Muscle layer of colon (tissue), 2 donors: ENCODE results near the gene MYH11.

Experiments used
- H3K27ac ChIP-seq: one replicate; pipeline ENCODE4 v1.7.0; 2013; ENCODE audit warnings: low read depth, mild to moderate bottlenecking, low read length, moderate library complexity
- H3K27me3 ChIP-seq, 2 donors: one replicate each; pipeline ENCODE4 v1.7.0; 2013; ENCODE audit warnings: low read length in 2 of 2, mild to moderate bottlenecking in 2 of 2; ENCODE audit not compliant: insufficient read depth in 2 of 2, control insufficient read depth in 1 of 2
- H3K36me3 ChIP-seq: one replicate; pipeline ENCODE4 v1.7.0; 2013; ENCODE audit warnings: mild to moderate bottlenecking, low read length; ENCODE audit not compliant: insufficient read depth
- H3K4me1 ChIP-seq: one replicate; pipeline ENCODE4 v1.7.0; 2013; ENCODE audit warnings: mild to moderate bottlenecking, low read length; ENCODE audit not compliant: insufficient read depth
- H3K4me3 ChIP-seq, 2 donors: one replicate each; pipeline ENCODE4 v1.7.0; 2013; ENCODE audit warnings: low read length in 2 of 2, low read depth in 1 of 2, mild to moderate bottlenecking in 1 of 2, moderate library complexity in 1 of 2
- H3K9ac ChIP-seq: one replicate; pipeline ENCODE4 v1.7.0; 2013; ENCODE audit warnings: low read length
- H3K9me3 ChIP-seq: one replicate; pipeline ENCODE4 v1.7.0; 2013; ENCODE audit warnings: mild to moderate bottlenecking, low read length
- donor health status: abdominal sarcoma.
- donor health status: Adenocarcinoma of cecum.

The MYH11 gene

DNA sequence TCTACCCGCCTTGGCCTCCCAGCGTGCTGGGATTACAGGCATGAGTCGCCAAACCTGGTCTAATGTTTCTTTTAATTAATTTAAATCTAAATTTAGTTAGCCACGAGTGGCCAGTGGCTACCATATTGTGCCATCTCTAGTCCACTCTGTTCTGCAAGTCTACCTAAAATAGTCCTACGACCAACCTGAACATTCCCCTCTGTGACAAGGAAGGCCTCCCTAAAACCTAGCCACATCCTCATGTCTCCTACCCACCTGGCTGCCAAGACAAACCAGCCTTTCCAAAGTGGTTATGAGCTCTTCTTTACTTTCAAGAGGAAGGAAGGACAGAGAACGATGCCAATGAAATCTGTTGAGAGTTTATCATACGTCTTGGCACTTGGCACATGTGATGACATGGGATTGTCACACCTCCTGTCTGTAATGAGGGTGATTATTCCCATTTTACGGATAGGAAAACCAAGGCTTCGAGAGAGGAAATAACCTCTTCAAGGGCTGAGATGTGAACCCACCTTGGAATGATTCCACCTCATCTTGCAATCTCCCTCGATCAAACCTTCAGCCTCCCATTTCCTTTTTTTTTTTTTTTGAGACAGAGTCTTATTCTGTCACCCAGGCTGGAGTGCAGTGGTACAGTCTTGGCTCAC lies 19.7 kb downstream of the MYH11 start:
- peaks cover 60% of the 10 kb centered on the region for H3K4me1 ChIP-seq
- H3K9me3 ChIP-seq: no peaks in the 10 kb centered on the region
- peak overlapping the region; percentile 90 for H3K27ac ChIP-seq
- peak overlapping the region in 1 of 2 donors; percentile 24 for H3K4me3 ChIP-seq
- peak overlapping the region; percentile 32 for H3K9ac ChIP-seq
- H3K27me3 ChIP-seq: no peaks in the 10 kb centered on the region
- peaks cover 61% of the 10 kb centered on the region for H3K36me3 ChIP-seq

DNA sequence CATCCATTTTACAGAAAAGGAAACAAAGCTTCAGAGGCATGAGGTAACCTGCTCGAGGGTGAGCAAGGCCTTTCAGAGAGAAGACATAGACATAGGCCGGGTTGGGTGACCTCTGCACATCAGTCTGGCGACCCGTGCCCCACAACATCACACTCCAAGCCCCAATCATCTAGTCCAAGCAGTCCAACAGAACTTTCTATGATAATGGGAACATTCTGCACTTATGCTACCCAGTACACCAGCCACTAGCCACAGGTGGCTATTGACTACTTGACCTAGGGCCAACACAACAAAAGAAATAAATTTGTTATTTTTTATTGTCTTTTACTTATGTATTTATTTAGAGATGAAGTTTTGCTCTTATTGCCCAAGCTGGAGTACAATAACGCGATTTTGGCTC lies 20.8 kb downstream of the MYH11 start:
- H3K4me3 ChIP-seq: no peak overlapping the region
- H3K9me3 ChIP-seq: no peaks in the 10 kb centered on the region
- peaks cover 64% of the 10 kb centered on the region for H3K4me1 ChIP-seq
- H3K27me3 ChIP-seq: no peaks in the 10 kb centered on the region
- H3K36me3 ChIP-seq: peaks cover 65% of the 10 kb centered on the region
- H3K27ac ChIP-seq: peak overlapping the region; percentile 85
- no peak overlapping the region for H3K9ac ChIP-seq

DNA sequence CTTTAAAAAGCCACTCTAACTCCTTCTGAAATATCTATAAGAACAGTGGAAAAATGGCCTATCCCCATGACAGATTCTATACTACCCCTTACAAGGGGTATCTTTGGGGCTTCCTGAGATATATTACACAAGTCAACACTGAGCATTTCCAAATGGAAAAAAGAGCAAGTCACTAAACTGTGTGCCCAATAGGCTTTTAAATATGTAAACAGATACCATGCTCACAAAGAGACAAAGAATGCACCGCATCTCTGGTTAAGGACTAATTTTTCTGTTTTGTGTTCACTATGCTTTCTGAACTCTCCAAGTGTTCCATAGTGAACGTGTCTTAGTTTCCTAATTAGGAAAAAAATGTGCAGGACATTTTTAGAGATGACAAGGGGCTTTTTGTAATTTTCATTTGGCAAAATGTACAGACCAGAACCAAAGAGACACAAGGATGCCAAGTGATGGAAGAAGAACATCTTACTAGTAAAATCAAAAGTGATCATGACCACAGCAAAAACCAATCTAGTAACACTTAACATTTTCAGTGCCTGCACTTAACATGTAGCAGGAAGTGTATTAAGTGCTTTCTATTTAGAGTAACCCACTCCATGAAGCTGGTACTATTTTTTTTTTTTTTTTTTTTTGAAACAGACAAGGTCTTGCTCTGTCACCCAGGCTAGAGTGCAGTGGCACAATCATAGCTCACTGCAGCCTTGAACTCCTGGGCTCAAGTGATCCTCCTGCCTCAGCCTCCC lies 21.5 kb downstream of the MYH11 start:
- H3K27me3 ChIP-seq: no peaks in the 10 kb centered on the region
- no peaks in the 10 kb centered on the region for H3K9me3 ChIP-seq
- peaks cover 68% of the 10 kb centered on the region for H3K36me3 ChIP-seq
- peaks cover 70% of the 10 kb centered on the region for H3K4me1 ChIP-seq
- peak overlapping the region; percentile 85 for H3K27ac ChIP-seq
- peak overlapping the region; percentile 1 for H3K9ac ChIP-seq
- H3K4me3 ChIP-seq: peak overlapping the region in 1 of 2 donors; percentile 32

DNA sequence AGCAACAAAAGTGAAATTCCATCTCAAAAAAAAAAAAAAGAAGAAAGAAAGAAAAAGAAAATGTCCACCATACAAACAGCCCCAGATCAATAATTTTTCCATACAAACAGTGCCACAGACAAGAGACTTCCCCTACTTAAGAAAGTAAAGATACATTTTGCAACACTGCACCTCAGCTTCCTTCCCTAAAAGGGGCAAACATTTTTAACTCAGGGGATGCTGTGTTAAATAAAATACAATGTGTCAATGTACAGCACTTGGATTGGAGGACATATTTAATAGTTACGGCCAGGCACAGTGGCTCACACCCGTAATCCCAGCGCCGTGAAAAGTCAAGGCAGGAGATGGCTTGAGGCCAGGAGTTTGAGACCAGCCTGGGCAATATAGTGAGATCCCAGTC lies 22.3 kb downstream of the MYH11 start:
- Histone ChIP-seq H3K36me3 (peaks cover 67% of the 10 kb centered on the region), H3K9ac (peak overlapping the region; percentile 1), H3K27me3 (no peaks in the 10 kb centered on the region), H3K9me3 (no peaks in the 10 kb centered on the region), H3K27ac (peak overlapping the region; percentile 71), H3K4me3 (peak overlapping the region in 1 of 2 donors; percentile 32), H3K4me1 (peaks cover 72% of the 10 kb centered on the region)

DNA sequence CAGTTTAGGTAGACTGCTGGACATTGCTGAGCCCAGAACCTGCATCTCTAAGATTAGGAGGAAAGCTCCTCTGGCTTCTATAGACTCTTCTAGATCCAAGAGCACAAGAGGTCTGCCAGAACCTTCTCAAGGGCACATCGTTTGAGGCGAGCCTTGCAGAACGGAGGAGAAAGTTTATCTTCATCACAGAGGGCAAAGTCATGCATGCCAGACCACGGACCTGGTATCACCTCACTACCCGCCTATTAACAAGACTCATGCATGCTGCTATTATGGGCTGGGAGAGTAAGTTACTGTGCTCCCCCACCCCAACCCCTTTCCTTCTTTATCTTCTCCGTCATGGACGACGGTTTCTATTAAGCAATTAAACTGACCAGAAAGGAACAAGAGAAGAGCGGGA lies 23.3 kb downstream of the MYH11 start:
- Histone ChIP-seq H3K27me3 (no peaks in the 10 kb centered on the region), H3K4me3 (peak overlapping the region in 1 of 2 donors; percentile 41), H3K27ac (peak overlapping the region; percentile 71), H3K9ac (no peak overlapping the region), H3K9me3 (no peaks in the 10 kb centered on the region), H3K36me3 (peaks cover 75% of the 10 kb centered on the region), H3K4me1 (peaks cover 79% of the 10 kb centered on the region)

DNA sequence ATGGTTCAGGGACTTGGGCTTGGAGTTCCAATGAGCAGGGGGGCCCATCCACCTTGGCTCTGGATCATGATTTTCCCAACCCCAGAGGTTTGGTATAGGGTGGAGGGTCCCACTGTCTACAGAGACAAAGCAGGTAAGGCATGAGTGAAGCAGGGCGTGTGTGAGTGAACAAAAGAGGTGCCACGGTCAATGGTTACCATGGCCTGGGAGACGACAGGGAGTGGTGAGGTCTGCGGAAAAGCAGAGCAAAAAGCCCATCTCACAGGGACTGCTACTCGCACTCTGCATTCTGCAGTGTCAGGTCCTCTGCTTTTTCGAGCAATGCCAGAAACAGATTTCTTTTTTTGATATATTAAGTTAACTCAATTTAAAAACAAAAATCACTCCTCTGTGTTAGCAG lies 24.6 kb downstream of the MYH11 start:
- no peak overlapping the region for H3K4me3 ChIP-seq
- peak overlapping the region; percentile 37 for H3K9ac ChIP-seq
- peak overlapping the region; percentile 86 for H3K27ac ChIP-seq
- peaks cover 78% of the 10 kb centered on the region for H3K4me1 ChIP-seq
- H3K9me3 ChIP-seq: no peaks in the 10 kb centered on the region
- H3K27me3 ChIP-seq: no peaks in the 10 kb centered on the region
- peaks cover 76% of the 10 kb centered on the region for H3K36me3 ChIP-seq

DNA sequence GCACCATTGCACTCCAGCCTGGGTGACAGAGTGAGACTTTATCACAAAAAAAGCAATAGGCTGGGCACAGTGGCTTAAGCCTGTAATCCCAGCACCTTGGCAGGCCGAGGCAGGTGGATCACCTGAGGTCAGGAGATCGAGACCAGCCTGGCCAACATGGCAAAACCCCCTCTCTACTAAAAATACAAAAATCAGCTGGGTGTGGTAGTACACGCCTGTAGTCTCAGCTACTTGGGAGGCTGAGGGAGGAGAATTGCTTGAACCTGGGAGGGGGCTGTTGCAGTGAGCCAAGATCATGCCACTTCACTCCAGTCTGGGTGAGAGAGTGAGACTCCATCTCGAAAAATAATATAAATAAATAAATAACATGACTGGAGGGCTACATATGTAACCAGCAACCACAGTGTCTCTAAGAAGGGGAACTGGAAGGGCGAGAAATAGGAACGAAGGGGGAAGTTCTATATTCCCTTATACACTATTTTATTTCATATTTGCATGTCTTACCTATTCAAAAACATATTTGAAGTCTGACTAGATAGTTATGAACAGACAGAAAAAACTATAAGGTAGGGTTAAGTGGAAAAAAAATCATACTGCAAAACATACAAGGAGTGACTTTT lies 25.9 kb downstream of the MYH11 start:
- peaks cover 74% of the 10 kb centered on the region for H3K36me3 ChIP-seq
- H3K27me3 ChIP-seq: no peaks in the 10 kb centered on the region
- no peaks in the 10 kb centered on the region for H3K9me3 ChIP-seq
- H3K9ac ChIP-seq: peak overlapping the region; percentile 46
- H3K4me1 ChIP-seq: peaks cover 85% of the 10 kb centered on the region
- peak overlapping the region in 1 of 2 donors; percentile 22 for H3K4me3 ChIP-seq
- H3K27ac ChIP-seq: peak overlapping the region; percentile 86

DNA sequence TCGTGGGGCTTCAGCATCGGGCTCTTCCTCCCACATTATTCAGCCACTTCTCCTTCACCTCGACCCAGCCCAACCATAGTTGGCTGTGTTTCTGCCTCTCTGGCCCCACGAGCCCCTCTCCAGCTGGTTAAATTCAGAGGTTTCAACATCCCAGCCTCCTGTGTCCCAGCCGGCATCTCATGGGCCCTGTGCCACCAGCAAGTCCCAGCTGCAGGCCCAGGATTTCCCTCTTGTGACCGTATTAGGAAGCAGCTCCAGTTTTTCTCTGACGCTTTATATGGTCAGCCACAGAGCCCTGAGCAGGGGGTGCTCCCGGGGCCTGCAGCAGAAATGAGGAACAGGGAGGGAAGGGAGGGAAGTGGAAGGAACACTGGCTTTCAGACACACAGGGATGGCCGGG lies 27.4 kb downstream of the MYH11 start:
- Histone ChIP-seq H3K4me3 (peak overlapping the region in 1 of 2 donors; percentile 3), H3K9me3 (no peaks in the 10 kb centered on the region), H3K27me3 (no peaks in the 10 kb centered on the region), H3K36me3 (peaks cover 72% of the 10 kb centered on the region), H3K9ac (no peak overlapping the region), H3K27ac (peak overlapping the region; percentile 86), H3K4me1 (peaks cover 89% of the 10 kb centered on the region)

DNA sequence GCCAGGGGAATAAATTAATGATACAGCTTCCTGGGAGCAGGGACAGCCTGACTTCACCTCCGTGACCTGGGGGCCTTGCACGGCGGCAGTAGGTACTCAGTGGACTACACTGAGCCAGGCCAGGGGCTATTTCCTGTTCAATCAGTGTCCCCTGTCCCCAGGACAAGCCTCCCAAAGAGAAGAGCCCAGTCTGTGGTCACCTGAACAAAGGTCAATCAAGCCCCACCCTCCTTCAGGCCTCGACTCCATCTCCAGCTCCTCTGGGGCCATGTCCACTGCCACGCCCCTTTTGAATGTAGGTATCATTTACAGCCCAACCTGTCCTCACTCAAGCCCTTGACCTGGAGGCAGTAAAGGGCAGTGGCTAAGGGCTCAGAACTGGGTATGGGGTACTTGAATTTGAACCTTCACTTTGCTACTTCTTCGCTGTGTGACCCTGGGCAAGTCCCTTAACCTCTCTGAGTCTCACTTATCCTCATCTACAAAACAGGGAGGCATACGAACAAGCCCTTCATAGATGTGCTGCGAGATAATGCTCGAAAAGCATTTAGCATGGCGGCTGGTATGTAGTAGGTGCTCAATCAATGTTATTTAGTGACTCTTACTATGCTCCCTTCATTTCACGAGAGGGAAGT lies 29.0 kb downstream of the MYH11 start:
- Histone ChIP-seq H3K4me3 (peak overlapping the region in 1 of 2 donors; percentile 20), H3K9ac (peak overlapping the region; percentile 29), H3K4me1 (peaks cover 94% of the 10 kb centered on the region), H3K36me3 (peaks cover 74% of the 10 kb centered on the region), H3K9me3 (no peaks in the 10 kb centered on the region), H3K27me3 (no peaks in the 10 kb centered on the region), H3K27ac (peak overlapping the region; percentile 86)

DNA sequence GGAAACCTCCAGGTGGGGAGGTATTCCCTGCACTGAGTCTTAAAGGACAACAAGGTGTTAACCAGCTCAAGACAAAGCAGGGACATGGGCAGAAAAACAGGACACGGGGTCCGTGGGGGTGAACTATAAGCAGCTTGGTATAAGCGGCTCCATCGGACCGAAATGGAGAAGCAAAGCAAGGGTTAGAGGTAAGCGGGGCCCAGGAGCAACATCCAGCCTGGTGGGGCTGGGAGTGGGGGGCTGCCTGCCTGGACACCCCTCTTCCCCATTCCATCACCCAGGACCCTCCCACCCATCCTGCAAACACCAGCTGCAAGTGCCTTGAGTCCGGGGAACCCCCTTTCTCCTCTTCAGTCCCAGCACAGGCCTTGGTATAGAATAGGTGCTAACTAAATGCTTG lies 29.5 kb downstream of the MYH11 start:
- Histone ChIP-seq H3K27me3 (no peaks in the 10 kb centered on the region), H3K27ac (peak overlapping the region; percentile 86), H3K4me3 (peak overlapping the region in 1 of 2 donors; percentile 20), H3K9ac (peak overlapping the region; percentile 29), H3K9me3 (no peaks in the 10 kb centered on the region), H3K36me3 (peaks cover 73% of the 10 kb centered on the region), H3K4me1 (peaks cover 96% of the 10 kb centered on the region)

DNA sequence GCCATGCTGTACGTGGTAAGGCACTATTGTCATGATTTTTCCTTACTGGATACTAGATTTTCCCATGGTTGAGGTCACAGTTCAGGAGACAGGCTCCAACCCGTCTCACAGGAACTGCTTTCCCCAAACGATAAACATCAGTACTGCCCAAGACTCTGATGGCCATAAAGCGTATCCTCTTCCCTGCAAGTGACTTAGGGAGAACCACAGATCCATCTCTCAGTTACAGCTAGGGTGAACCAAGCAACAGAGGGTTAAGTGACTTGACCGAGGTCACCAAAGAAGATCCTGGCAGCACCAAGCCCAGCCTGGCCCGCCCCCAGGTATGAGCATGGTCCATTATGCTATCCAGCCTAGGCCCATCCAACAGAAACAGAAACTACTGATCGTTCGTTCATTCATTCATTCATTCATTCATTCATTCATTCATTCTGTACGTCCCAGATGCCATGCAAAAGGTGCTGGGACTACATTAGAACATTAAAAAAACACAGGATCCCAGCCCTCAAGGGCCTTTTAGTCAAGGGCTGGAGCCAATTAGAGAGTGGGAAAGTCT lies 31.0 kb downstream of the MYH11 start:
- Histone ChIP-seq H3K27ac (peak overlapping the region; percentile 86), H3K4me1 (peaks cover 86% of the 10 kb centered on the region), H3K36me3 (peaks cover 78% of the 10 kb centered on the region), H3K9ac (peak overlapping the region; percentile 36), H3K9me3 (no peaks in the 10 kb centered on the region), H3K4me3 (peak overlapping the region in 1 of 2 donors; percentile 21), H3K27me3 (no peaks in the 10 kb centered on the region)
